ENCODE data around the gene VEZT. TPM values are rescaled to one million over a fixed set of nuclear protein-coding genes. Genes with fewer than 3 reads are reported as not detected.

Gene VEZT
- total and polyA plus RNA-seq, 10 of the 15 experiments (the other 5 are each of a cell fraction or from before 2014, with no cell fraction given): 32.8 to 134 (median 66.2) TPM

- FAIRE-seq: no peak
- ChIA-PET SMC1A (ENCODE audit: uncharacterized antibody, unreplicated experiment) (interaction anchor here (0.6 to 1.2 kb wide), 2 partner anchors 13 to 171 kb away, joined by 4 to 5 read pairs; no protein-coding TSS in a partner anchor), POLR2A (no interaction called here), CTCF (interaction anchor here (1.2 kb wide), 1 partner anchor 12 kb away, joined by 3 read pairs; no protein-coding TSS in a partner anchor), RAD21 (ENCODE audit: unreplicated experiment) (no interaction called here)
- no peak overlapping the region for H3K27ac ChIP-seq (ENCODE audit: control insufficient read depth, insufficient read depth)
- H3K9ac ChIP-seq (ENCODE audit: control insufficient read depth, insufficient read depth, low read length): no peak overlapping the region
- TF ChIP-seq YBX1 (IDR thresholded peaks at IDR 0.05): no peak
- TF ChIP-seq NR2C1 (IDR thresholded peaks at IDR 0.05): no peak
- TF ChIP-seq STAT1 (conservative IDR thresholded peaks at IDR 0.05): no peak
- no peak for TF ChIP-seq PKNOX1 (IDR thresholded peaks at IDR 0.05)
- TF ChIP-seq E2F8 (IDR thresholded peaks at IDR 0.05; ENCODE audit: low read depth, partially characterized antibody): no peak
- no peak for TF ChIP-seq BCL11A (IDR thresholded peaks at IDR 0.05; ENCODE audit: low read depth, low read length)
- no peaks in the 10 kb centered on the region for H4K20me1 ChIP-seq (ENCODE audit: control insufficient read depth, insufficient read depth)
- no peak overlapping the region for H2AFZ ChIP-seq (ENCODE audit: control insufficient read depth, low read depth, low read length)
- no peak overlapping the region for H3K4me3 ChIP-seq
- H3K4me1 ChIP-seq (ENCODE audit: control insufficient read depth, insufficient read depth, low read length): no peaks in the 10 kb centered on the region
- no peaks in the 10 kb centered on the region for H3K36me3 ChIP-seq (ENCODE audit: control insufficient read depth in 2 of 2, insufficient read depth in 2 of 2, low read length in 1 of 2)
- no peak for DNase-seq (ENCODE audit: low read depth, low spot score)
- H3K4me2 ChIP-seq (ENCODE audit: control insufficient read depth, insufficient read depth): no peak overlapping the region
- intact Hi-C loops (cut with micrococcal nuclease; ENCODE audit: unreplicated experiment) (no loop called here), in situ Hi-C loops (cut with MboI) (no loop called here)
- H3K9me3 ChIP-seq (replicated peaks; ENCODE audit: control insufficient read depth, insufficient read depth, low read length): no peaks in the 10 kb centered on the region
- 0% methylated on average over 2 of the region's 2 CpGs for WGBS (ENCODE audit: insufficient coverage, insufficient replicate concordance, low lambda C conversion rate, missing lambda C conversion rate)
- H3K27me3 ChIP-seq (replicated peaks in 1 of 2; ENCODE audit: control insufficient read depth in 2 of 2, insufficient read depth in 2 of 2, low read length in 1 of 2): no peaks in the 10 kb centered on the region; a peak in 1 of 4 replicates
- no peaks in the 10 kb centered on the region for H3K79me2 ChIP-seq (ENCODE audit: control insufficient read depth, insufficient read depth, low read length)
- ATAC-seq: no peak
- BruUV-seq (replicated peaks): no TSS peak
These were observed 121.6 kb downstream of the VEZT start for GRCh38 chr12:95339086-95339788.
